MM.1S (cell line): ENCODE results near the gene WNT8B.

Experiments
- DNase-seq: peaks from one replicate; pipeline ENCODE4 v3.0.0-alpha.2; 2015
- H2AFZ ChIP-seq: fragments of 300-600 bp; sonication (generic); 2 replicates; pipeline ENCODE4 v1.6.0; 2016; ENCODE audit warnings: antibody characterized with exemption, low read length
- H3F3A ChIP-seq: fragments of 300-600 bp; sonication (generic); 2 replicates; pipeline ENCODE4 v1.6.1; 2016; ENCODE audit warnings: mild to moderate bottlenecking, antibody characterized with exemption, low read length, moderate library complexity, mixed read lengths; ENCODE audit not compliant: insufficient read depth
- H3K27ac ChIP-seq: fragments of 300-600 bp; sonication (generic); 2 replicates; pipeline ENCODE4 v1.5.1; 2016; ENCODE audit warnings: mild to moderate bottlenecking, low read length
- H3K27me3 ChIP-seq: fragments of 300-600 bp; sonication (generic); replicated peaks from 2 replicates; pipeline ENCODE4 v1.6.0; 2016; ENCODE audit warnings: low read length; ENCODE audit not compliant: insufficient read depth
- H3K36me3 ChIP-seq: fragments of 300-600 bp; sonication (generic); replicated peaks from 2 replicates; pipeline ENCODE4 v1.6.1; 2016; ENCODE audit warnings: mild to moderate bottlenecking, low read length, mixed read lengths; ENCODE audit not compliant: insufficient read depth
- H3K4me1 ChIP-seq: fragments of 300-600 bp; sonication (generic); 2 replicates; pipeline ENCODE4 v1.6.1; 2016; ENCODE audit warnings: low read length, mixed read lengths
- H3K4me2 ChIP-seq: fragments of 300-600 bp; sonication (generic); 2 replicates; pipeline ENCODE4 v1.6.0; 2016; ENCODE audit warnings: low read depth, low read length
- H3K4me3 ChIP-seq: fragments of 300-600 bp; sonication (generic); 2 replicates; pipeline ENCODE4 v1.5.1; 2016; ENCODE audit warnings: low read length, mixed read lengths
- H3K79me2 ChIP-seq: fragments of 300-600 bp; sonication (generic); 2 replicates; pipeline ENCODE4 v1.6.1; 2016; ENCODE audit warnings: mixed run types, low read length, mixed read lengths
- H3K9ac ChIP-seq: fragments of 300-600 bp; sonication (generic); 2 replicates; pipeline ENCODE4 v1.6.1; 2016; ENCODE audit warnings: low read length, mixed read lengths
- H3K9me2 ChIP-seq: fragments of 300-600 bp; sonication (generic); replicated peaks from 2 replicates; pipeline ENCODE4 v1.6.1; 2016; ENCODE audit warnings: mild to moderate bottlenecking, low read length, mixed read lengths; ENCODE audit not compliant: insufficient read depth
- H3K9me3 ChIP-seq: fragments of 300-600 bp; sonication (generic); replicated peaks from 2 replicates; pipeline ENCODE4 v1.6.1; 2016; ENCODE audit warnings: mild to moderate bottlenecking, low read length, mixed read lengths; ENCODE audit not compliant: insufficient read depth
- H4K20me1 ChIP-seq: fragments of 300-600 bp; sonication (generic); 2 replicates; pipeline ENCODE4 v1.6.1; 2016; ENCODE audit warnings: mild to moderate bottlenecking, low read length, moderate library complexity, mixed read lengths; ENCODE audit not compliant: insufficient read depth
- EZH2 ChIP-seq: fragments of 300-600 bp; sonication (generic); optimal IDR thresholded peaks from 2 replicates; pipeline ENCODE3; 2017; ENCODE audit warnings: low read depth, mild to moderate bottlenecking, antibody characterized with exemption, low read length, mixed read lengths
- EZH2phosphoT487 ChIP-seq: fragments of 300-600 bp; sonication (generic); IDR thresholded peaks from 2 replicates; pipeline ENCODE4 v1.6.1; 2018; ENCODE audit warnings: antibody characterized with exemption, low read length
- TF ChIP-seq, protein P1 (sequence below): fragments of 300-600 bp; sonication (generic); IDR thresholded peaks from 2 replicates; pipeline ENCODE4 v1.5.1; 2016; ENCODE audit warnings: antibody characterized with exemption, low read length, mixed read lengths

Gene WNT8B

DNA sequence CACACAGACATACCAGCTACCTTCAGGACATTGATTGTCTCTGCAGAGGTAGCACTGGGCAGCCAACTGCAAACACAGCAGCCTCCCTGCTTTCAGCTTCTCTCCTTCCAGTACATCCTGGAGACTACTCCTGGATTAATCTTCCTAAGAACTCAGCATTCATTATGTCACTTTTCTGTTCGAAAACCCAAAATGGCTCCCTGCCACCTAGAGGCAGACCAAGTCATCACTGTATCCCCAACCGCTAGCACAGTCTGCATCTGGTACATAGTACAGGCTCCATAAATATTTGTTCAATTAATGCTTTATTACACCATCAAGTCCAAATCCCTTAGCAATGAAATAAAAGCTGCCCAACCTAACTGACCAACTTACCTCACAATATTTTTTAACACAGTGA lies 61.8 kb downstream of the WNT8B start:
- H3K4me1 ChIP-seq: peaks cover 9% of the 10 kb centered on the region
- peaks cover 7% of the 10 kb centered on the region; the same call in 1 of the 2 replicates for H3K36me3 ChIP-seq
- peaks cover 34% of the 10 kb centered on the region for H3K79me2 ChIP-seq
- H3K27me3 ChIP-seq: no peaks in the 10 kb centered on the region
- H3F3A ChIP-seq: no peaks in the 10 kb centered on the region
- no peak overlapping the region for H3K9ac ChIP-seq
- no peaks in the 10 kb centered on the region for H3K9me2 ChIP-seq
- H3K27ac ChIP-seq: no peak overlapping the region
- DNase-seq: no peak
- H3K9me3 ChIP-seq: no peaks in the 10 kb centered on the region
- no peak overlapping the region for H3K4me2 ChIP-seq
- H4K20me1 ChIP-seq: no peaks in the 10 kb centered on the region
- H3K4me3 ChIP-seq: no peak overlapping the region
- no peak overlapping the region for H2AFZ ChIP-seq
- no peak for TF ChIP-seq EZH2
- TF ChIP-seq, protein P1, sequence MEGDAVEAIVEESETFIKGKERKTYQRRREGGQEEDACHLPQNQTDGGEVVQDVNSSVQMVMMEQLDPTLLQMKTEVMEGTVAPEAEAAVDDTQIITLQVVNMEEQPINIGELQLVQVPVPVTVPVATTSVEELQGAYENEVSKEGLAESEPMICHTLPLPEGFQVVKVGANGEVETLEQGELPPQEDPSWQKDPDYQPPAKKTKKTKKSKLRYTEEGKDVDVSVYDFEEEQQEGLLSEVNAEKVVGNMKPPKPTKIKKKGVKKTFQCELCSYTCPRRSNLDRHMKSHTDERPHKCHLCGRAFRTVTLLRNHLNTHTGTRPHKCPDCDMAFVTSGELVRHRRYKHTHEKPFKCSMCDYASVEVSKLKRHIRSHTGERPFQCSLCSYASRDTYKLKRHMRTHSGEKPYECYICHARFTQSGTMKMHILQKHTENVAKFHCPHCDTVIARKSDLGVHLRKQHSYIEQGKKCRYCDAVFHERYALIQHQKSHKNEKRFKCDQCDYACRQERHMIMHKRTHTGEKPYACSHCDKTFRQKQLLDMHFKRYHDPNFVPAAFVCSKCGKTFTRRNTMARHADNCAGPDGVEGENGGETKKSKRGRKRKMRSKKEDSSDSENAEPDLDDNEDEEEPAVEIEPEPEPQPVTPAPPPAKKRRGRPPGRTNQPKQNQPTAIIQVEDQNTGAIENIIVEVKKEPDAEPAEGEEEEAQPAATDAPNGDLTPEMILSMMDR: no peak
- no peak for TF ChIP-seq EZH2phosphoT487

DNA sequence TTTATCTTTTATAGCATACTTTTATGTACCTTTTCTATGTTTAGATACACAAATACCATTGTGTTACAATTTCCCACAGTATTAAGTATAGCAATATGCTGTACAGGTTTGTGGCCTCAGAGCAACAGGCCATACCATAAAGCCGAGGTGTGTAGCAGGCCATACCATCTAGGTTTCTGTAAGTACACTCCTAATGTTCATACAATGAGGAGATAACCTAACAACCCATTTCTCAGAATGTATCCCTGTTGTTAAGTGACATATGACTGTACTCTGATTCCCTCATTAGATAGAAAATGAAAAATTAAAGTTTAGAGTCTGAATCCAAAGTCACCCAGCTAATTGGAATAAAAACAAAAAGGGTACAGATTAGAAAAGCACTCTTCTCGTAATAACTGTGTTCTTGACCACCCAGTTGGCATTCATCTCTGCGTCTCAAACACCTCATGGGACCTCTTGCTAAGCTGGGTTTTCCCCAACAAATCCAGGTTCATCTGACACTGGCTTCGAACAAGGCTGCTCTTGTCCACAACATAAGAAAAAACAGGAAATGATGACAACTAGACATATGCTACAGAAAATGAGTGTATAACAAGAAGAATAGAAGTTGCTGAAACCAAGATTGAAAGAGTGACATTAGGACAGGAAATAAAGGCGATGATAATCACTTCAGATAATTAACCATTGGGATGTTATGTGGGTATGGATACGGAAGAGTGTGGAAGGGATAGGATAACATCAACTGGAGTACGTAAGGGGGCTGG lies 65.5 kb downstream of the WNT8B start:
- Histone ChIP-seq H2AFZ (no peak overlapping the region), H3K4me2 (peak overlapping the region; percentile 97), H3F3A (peaks cover 19% of the 10 kb centered on the region), H3K9ac (peak overlapping the region; percentile 94; the same call in 1 of the 2 replicates), H3K9me2 (no peaks in the 10 kb centered on the region), H4K20me1 (no peaks in the 10 kb centered on the region), H3K36me3 (peaks cover 7% of the 10 kb centered on the region; the same call in 1 of the 2 replicates), H3K27ac (peak overlapping the region; percentile 10; the same call in 1 of the 2 replicates), H3K4me3 (peak overlapping the region; percentile 99), H3K27me3 (no peaks in the 10 kb centered on the region), H3K9me3 (no peaks in the 10 kb centered on the region), H3K4me1 (peaks cover 30% of the 10 kb centered on the region), H3K79me2 (peaks cover 41% of the 10 kb centered on the region)
- no peak for DNase-seq
- TF ChIP-seq EZH2phosphoT487 (no peak), EZH2 (no peak)
- TF ChIP-seq, protein P1: no peak

DNA sequence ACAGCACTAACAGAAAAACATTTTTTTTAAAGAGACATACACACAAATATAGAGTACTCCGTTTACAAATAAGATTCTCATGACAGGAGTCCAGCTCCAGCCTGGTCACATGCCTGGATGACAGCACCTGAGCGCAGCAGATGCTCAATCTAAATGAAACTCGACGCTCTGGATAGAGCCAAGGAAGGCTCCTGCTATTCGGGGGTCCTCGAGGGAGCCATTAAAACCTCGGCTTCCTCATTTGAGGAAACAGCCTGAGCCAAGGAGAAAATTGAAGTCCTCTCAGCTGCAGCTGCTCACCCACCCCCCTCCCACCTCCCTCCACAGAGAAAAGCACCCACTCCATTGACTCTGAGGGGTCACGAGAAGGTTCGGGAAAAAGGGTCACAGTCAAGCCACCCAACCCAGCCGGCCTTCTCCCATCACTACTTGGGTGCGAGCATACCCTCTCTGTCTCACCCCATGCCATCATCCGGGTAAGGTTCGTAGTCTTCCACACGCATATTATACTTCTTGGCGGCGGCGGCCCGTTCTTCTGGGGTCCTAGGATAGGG lies 66.2 kb downstream of the WNT8B start:
- H3K4me2 ChIP-seq: peak overlapping the region; percentile 97
- peak overlapping the region; percentile 94 for H3K9ac ChIP-seq
- DNase-seq: no peak
- peaks cover 19% of the 10 kb centered on the region for H3F3A ChIP-seq
- H2AFZ ChIP-seq: peak overlapping the region; percentile 96
- H3K4me1 ChIP-seq: peaks cover 30% of the 10 kb centered on the region
- H3K27me3 ChIP-seq: no peaks in the 10 kb centered on the region
- peaks cover 7% of the 10 kb centered on the region; the same call in 1 of the 2 replicates for H3K36me3 ChIP-seq
- no peaks in the 10 kb centered on the region for H3K9me2 ChIP-seq
- H3K79me2 ChIP-seq: peaks cover 41% of the 10 kb centered on the region
- H3K4me3 ChIP-seq: peak overlapping the region; percentile 99
- TF ChIP-seq EZH2phosphoT487: no peak
- no peak for TF ChIP-seq EZH2
- TF ChIP-seq, protein P1: no peak
- H3K9me3 ChIP-seq: no peaks in the 10 kb centered on the region
- H3K27ac ChIP-seq: peak overlapping the region; percentile 54; the same call in 1 of the 2 replicates
- no peaks in the 10 kb centered on the region for H4K20me1 ChIP-seq
